SK-N-MC (cell line): Measurements from ENCODE around the gene LHX6.

Source experiments
- EZH2 ChIP-seq: fragments of 200-600 bp; sonication (generic); IDR thresholded peaks from one replicate; pipeline ENCODE4 v1.6.1; 2017; ENCODE audit warnings: antibody characterized with exemption
- FOXP2 ChIP-seq: optimal IDR thresholded peaks from 2 replicates; pipeline ENCODE3; 2011; ENCODE audit warnings: mild to moderate bottlenecking, moderate library complexity; ENCODE audit not compliant: insufficient read depth; ENCODE audit errors: extremely low read length, control extremely low read depth
- POLR2AphosphoS5 ChIP-seq: IDR thresholded peaks from 2 replicates; pipeline ENCODE4 v1.6.1; 2012; ENCODE audit warnings: mild to moderate bottlenecking, low read depth, low read length, borderline replicate concordance

DNA sequence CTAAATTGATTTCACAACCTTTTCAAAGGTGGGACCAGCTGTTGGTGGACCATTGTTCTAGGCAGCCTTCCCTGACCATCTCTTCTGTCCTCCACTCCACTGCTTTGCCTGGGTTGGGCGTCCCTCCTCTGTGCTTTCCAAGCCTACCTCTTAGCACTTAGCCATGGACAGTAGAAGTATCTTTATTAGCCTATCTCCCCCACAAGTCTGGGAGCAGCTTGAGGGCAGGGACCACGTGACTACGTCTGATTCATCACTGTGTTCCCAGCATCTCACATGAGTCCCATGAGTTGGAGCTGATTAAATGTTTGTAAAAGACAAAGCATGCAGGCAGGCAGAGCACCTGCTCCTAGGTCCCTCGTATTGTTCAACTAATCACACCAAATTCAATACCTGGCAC lies 48.1 kb downstream of the LHX6 start:
- no peak for TF ChIP-seq POLR2AphosphoS5
- TF ChIP-seq EZH2, result no peak
- TF ChIP-seq FOXP2, result no peak
